HCT116 (cell line): ENCODE data around the gene IDUA.

Experiments
- CEBPB ChIP-seq: IDR thresholded peaks from 2 replicates; pipeline ENCODE4 v1.6.1; 2012; ENCODE audit warnings: low read depth
- EZH2 ChIP-seq: fragments of 200-600 bp; sonication (generic); IDR thresholded peaks from 2 replicates; pipeline ENCODE4 v1.6.1; 2017; ENCODE audit warnings: antibody characterized with exemption, mixed run types
- FOSL1 ChIP-seq: IDR thresholded peaks from 2 replicates; pipeline ENCODE4 v1.6.1; 2012; ENCODE audit warnings: low read depth
- JUND ChIP-seq: IDR thresholded peaks from 2 replicates; pipeline ENCODE4 v1.6.1; 2012
- POLR2A ChIP-seq: IDR thresholded peaks from 2 replicates; pipeline ENCODE4 v1.7.0; 2011; ENCODE audit warnings: borderline replicate concordance; ENCODE audit not compliant: insufficient read depth, insufficient read length; ENCODE audit errors: extremely low read depth
- POLR2AphosphoS5 ChIP-seq: IDR thresholded peaks from 2 replicates; pipeline ENCODE4 v1.6.1; 2011; ENCODE audit warnings: mild to moderate bottlenecking, low read depth, low read length, moderate library complexity
- RAD21 ChIP-seq: IDR thresholded peaks from 2 replicates; pipeline ENCODE4 v1.6.1; 2012; ENCODE audit warnings: low read depth, mild to moderate bottlenecking
- SIN3A ChIP-seq: IDR thresholded peaks from 2 replicates; pipeline ENCODE4 v1.6.1; 2012; ENCODE audit warnings: low read depth
- YY1 ChIP-seq: IDR thresholded peaks from 2 replicates; pipeline ENCODE4 v1.6.1; 2011; ENCODE audit warnings: low read length, low read depth, moderate library complexity, mild to moderate bottlenecking; ENCODE audit not compliant: insufficient replicate concordance; ENCODE audit errors: extremely low read depth
- ZNF274 ChIP-seq: fragments of 200-500 bp; sonication (Bioruptor generic); IDR thresholded peaks from 2 replicates; pipeline ENCODE4 v1.6.1; 2014; ENCODE audit warnings: mild to moderate bottlenecking, low read depth, low read length, inconsistent platforms
- TF ChIP-seq, protein P1 (sequence below), 3 experiments: fragments of 200-600 bp in 1 of 3; sonication (generic) in 1 of 3; IDR thresholded peaks in 2 of 3; conservative IDR thresholded peaks in 1 of 3; 2 replicates each; pipeline ENCODE4 v1.5.1; 2012 to 2017; ENCODE audit warnings: low read depth in 2 of 3, low read length in 2 of 3, antibody characterized with exemption in 1 of 3, borderline replicate concordance in 1 of 3, control low read depth in 1 of 3, mild to moderate bottlenecking in 1 of 3, mixed read lengths in 1 of 3, mixed run types in 1 of 3, moderate library complexity in 1 of 3; ENCODE audit not compliant: insufficient read depth in 1 of 3
- TF ChIP-seq, protein P2 (sequence below): IDR thresholded peaks from 2 replicates; pipeline ENCODE4 v1.6.1; 2012
- TF ChIP-seq, protein P3 (sequence below): IDR thresholded peaks from 2 replicates; pipeline ENCODE4 v1.6.1; 2012

DNA sequence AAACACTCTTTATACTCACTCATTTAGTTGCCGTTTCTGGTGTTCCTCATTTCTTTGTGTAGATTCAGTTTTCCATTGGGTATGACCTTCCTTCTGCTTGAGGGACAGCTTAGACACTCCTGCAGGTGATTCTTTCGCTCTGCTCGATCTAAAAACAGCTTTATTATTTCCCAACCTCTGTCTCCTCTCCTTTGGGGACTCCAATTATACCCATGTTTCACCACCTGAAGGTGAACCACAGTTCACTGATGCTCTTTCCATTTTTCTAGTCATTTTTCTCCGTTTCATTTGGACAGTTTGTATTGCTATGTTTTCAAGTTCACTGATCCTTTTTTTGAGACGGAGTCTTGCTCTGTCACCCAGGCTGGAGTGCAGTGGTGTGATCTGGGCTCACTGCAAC is 20.0 kb downstream of the IDUA start:
- no peak for TF ChIP-seq FOSL1
- TF ChIP-seq, protein P1, sequence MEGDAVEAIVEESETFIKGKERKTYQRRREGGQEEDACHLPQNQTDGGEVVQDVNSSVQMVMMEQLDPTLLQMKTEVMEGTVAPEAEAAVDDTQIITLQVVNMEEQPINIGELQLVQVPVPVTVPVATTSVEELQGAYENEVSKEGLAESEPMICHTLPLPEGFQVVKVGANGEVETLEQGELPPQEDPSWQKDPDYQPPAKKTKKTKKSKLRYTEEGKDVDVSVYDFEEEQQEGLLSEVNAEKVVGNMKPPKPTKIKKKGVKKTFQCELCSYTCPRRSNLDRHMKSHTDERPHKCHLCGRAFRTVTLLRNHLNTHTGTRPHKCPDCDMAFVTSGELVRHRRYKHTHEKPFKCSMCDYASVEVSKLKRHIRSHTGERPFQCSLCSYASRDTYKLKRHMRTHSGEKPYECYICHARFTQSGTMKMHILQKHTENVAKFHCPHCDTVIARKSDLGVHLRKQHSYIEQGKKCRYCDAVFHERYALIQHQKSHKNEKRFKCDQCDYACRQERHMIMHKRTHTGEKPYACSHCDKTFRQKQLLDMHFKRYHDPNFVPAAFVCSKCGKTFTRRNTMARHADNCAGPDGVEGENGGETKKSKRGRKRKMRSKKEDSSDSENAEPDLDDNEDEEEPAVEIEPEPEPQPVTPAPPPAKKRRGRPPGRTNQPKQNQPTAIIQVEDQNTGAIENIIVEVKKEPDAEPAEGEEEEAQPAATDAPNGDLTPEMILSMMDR (IDR thresholded peaks at IDR 0.05 in 2 of 3, conservative IDR thresholded peaks at IDR 0.05 in 1 of 3; ENCODE audit: borderline replicate concordance in 1 of 3, insufficient read depth in 1 of 3, low read depth in 2 of 3, low read length in 2 of 3): no peak
- no peak for TF ChIP-seq SIN3A
- no peak for TF ChIP-seq YY1
- TF ChIP-seq RAD21: no peak
- no peak for TF ChIP-seq EZH2
- TF ChIP-seq, protein P2, sequence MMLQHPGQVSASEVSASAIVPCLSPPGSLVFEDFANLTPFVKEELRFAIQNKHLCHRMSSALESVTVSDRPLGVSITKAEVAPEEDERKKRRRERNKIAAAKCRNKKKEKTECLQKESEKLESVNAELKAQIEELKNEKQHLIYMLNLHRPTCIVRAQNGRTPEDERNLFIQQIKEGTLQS: no peak
- no peak for TF ChIP-seq POLR2A
- TF ChIP-seq, protein P3, sequence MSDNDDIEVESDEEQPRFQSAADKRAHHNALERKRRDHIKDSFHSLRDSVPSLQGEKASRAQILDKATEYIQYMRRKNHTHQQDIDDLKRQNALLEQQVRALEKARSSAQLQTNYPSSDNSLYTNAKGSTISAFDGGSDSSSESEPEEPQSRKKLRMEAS: no peak
- TF ChIP-seq CEBPB: no peak
- TF ChIP-seq JUND: no peak
- no peak for TF ChIP-seq ZNF274
- TF ChIP-seq POLR2AphosphoS5: no peak
